GM12865 (cell line): ENCODE measurements around the gene ALG14.
"Not testable (repeated sequence)": the region's sequence is repeated elsewhere in the genome, so short reads cannot be mapped to it uniquely, and the experiment has no call there.

ENCODE experiments used
- DNase-seq: peaks from one replicate; pipeline ENCODE4 v3.0.0; 2010; ENCODE audit warnings: low read depth
- H3K4me3 ChIP-seq: 2 replicates; pipeline ENCODE4 v1.5.1; 2011; ENCODE audit warnings: mild to moderate bottlenecking, low read depth, low read length, control low read depth
- CTCF ChIP-seq: IDR thresholded peaks from 2 replicates; pipeline ENCODE4 v1.5.1; 2011; ENCODE audit warnings: low read length, control low read depth, low read depth, inconsistent platforms; ENCODE audit not compliant: insufficient read depth; ENCODE audit errors: missing control alignments

Gene ALG14

GRCh38 chr1:95021805-95022643, 50.7 kb downstream of the ALG14 start:
- DNase-seq = no peak
- no peak for TF ChIP-seq CTCF
- no peak overlapping the region for H3K4me3 ChIP-seq

- H3K4me3 ChIP-seq = no peak overlapping the region
- DNase-seq = no peak
- TF ChIP-seq CTCF = no peak
Measured at GRCh38 chr1:95021119-95021518, 51.6 kb downstream of the ALG14 start.

- H3K4me3 ChIP-seq, DNase-seq: not testable (repeated sequence)
Measured at GRCh38 chr1:95019466-95019865, 53.3 kb downstream of the ALG14 start.

GRCh38 chr1:95018602-95019369, 54.0 kb downstream of the ALG14 start:
- H3K4me3 ChIP-seq = no peak overlapping the region
- no peak for DNase-seq
- no peak for TF ChIP-seq CTCF

GRCh38 chr1:95017775-95018174, 55.0 kb downstream of the ALG14 start:
- H3K4me3 ChIP-seq = no peak overlapping the region
- no peak for TF ChIP-seq CTCF
- no peak for DNase-seq

- no peak for DNase-seq
- no peak for TF ChIP-seq CTCF
- H3K4me3 ChIP-seq = no peak overlapping the region
Measured at GRCh38 chr1:95015076-95015475, 57.7 kb downstream of the ALG14 start.

GRCh38 chr1:95013950-95014574, 58.7 kb downstream of the ALG14 start:
- H3K4me3 ChIP-seq = no peak overlapping the region
- no peak for TF ChIP-seq CTCF
- DNase-seq = no peak
